SKM-1 treated with dmso at 0.1 percent for 144 hours (cell line): ENCODE measurements around the gene NOXA1.

Experiments used
- DNase-seq: peaks from one replicate; lab custom pipeline; 2025; ENCODE audit not compliant: unreplicated experiment; lab: John Stamatoyannopoulos, UW

The NOXA1 gene

DNA sequence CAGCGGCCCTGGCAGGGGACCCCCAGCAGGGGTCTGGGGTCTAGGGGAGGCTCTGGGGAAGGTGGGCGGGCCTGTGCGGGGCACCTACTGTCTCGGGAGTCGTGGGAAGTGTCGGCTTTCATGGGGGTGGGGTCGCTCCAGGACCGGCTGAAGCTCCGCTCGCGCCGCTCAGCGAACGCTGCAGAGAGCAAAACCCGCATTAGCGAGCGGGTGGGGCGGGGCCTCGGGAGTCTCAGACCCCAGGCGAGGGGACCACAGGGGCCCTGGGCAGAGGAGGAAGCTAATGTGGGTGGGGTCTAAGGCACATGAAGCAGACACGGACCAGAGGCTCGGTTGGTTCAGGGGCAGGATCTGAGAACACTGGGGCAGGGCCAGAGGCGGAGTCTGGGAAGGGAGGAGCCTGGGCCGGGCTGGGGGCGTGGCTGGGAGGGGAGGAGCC lies 30.5 kb downstream of the NOXA1 start:
- peak; percentile 47 for DNase-seq

DNA sequence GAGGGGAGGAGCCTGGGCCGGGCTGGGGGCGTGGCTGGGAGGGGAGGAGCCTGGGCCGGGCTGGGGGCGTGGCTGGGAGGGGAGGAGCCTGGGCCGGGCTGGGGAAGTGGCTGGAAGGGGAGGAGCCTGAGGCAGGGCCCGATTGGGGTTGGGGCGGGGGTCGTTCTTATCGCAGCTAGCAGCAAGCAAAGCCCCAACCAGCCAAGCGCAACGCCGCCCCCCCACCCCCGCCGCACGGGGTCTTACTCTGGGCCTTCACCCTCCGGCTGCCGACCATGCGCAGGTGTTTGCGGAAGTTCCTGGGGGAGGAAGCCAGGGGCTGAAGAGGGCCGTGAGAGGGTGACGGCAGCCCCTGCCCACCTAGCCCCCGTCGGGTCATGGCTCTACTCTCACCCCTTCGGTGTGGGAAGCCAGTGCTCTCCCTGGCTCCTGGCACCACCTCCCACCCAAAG lies 31.0 kb downstream of the NOXA1 start:
- DNase-seq, result no peak

DNA sequence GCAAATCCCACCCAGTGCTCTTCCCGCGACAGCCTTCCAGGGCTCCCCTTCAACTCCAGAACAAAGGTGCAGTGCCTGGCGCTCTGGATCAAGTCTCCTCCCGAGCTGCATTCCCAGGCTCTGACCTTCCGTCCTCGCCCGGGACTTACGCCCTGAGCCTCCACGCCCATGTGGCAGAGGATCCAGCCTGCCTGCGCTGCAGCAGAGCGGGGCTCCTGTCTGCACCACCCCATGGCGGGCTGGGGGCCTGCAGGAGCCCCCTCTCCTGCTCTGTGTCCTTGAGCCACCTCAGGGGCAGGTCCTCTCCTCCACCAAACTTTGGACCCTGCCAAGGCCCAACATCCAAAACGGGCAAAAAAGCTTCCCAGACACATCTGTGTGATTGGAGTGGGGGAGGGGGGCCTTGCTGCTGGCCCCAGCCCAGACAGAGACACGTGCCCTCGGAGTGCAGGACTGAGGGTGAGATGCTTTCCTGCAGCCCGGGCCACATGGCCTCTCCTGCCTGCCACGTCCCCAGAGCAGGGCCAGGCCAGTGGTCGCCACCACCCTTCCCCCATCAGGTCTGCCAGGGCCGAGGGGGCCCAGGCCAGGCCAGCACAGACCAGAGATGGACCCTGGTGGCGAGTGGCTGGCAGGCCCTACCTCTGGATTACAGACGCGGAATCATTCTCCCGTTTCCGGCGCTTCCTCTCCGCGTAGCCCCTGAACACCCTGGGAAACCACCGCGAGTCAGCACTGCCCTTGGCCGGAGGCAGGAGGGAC lies 31.6 kb downstream of the NOXA1 start:
- no peak for DNase-seq

DNA sequence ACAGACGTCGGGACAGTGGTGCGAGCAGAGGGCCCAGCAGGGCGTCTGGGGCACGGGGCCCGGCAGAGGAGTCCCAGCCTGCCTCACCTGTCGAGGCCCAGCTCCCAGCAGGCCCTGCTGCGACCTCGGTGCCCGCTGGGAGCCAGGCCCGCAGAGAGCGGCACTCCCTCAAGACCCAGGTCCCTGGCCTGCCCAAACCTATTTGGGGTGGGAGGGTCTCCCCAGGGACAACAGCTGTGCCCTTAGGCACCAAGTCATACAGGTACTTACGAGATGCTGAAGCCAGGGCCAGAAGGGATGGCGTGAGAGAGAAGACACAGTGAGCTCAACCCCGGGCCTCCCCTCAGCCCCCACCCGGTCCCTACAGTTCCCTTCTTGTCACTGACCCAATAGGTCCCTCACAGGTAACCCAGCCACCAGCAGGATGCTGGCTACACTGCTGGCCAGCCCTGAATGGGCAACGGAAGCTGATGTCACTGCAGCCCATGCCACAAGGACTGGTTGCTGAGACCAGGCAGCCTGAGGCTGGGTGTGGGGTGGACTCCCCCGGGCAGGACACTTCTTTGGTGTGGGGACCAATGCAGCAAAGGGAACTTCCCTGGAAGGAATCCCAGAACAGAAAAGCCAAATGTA lies 32.3 kb downstream of the NOXA1 start:
- no peak for DNase-seq

DNA sequence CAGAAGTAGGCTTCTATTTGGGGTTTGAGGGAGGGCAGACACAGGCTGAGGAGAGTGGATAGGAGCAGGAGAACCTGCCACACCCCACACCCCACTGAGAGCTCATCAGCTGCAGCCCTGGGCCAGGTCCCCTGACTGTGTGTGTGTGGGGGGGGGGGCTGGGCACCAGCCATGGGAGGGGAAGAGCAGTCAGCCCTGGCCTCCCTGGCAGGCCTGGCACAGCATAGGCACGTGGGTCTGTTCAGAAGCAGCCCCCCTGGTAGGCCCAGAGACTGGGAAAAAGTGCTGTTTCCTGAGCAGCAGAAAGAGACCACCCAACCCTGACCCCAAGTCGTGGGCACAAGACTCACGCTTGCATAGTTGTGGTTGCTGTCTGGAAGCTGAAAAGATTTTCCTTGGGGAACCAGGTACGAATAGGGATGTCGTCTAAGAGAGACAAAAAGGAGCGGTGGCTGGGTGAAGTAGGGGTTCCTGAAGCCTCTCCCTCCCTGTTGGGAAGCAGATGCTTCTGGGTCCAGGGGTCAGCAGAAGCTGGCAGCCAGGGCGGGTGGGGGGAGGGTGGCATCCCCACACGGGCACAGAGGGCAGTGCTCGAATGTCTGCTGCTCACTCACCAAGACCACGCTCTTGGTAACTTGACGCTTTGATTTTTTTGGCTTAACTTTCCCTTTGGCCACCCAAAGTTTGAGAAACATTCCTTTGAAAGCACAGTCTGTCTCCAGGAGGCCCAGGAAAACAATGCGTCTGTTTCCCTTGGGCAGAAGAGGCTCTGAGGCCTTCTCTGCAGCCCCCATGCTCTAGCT lies 33.1 kb downstream of the NOXA1 start:
- no peak for DNase-seq

DNA sequence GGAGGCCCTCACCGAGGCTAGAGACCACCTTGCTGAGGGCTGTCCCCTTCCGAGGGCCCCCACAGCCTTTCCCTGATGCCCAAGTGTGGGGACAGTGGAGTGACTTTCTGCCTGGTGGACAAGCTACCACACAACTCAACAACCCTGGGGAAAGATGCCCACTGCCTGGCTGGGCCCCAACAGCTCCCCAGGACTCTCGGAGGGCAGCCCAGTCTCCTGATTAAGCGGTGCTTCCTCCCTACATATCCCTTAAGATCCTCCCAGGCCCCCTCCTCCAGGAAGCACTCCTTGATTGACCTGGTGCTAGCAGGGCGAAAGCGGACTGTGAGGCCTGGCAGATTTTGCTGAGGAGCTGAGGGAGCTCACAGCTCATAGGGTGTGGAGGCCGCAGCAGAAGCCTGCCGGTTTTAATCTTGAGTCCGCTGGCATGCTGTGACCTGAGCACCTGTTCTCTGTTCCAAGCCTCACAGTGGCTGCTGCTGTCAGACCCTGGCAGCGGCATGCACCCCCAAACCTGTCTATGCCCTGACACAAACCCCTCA lies 33.7 kb downstream of the NOXA1 start:
- no peak for DNase-seq

DNA sequence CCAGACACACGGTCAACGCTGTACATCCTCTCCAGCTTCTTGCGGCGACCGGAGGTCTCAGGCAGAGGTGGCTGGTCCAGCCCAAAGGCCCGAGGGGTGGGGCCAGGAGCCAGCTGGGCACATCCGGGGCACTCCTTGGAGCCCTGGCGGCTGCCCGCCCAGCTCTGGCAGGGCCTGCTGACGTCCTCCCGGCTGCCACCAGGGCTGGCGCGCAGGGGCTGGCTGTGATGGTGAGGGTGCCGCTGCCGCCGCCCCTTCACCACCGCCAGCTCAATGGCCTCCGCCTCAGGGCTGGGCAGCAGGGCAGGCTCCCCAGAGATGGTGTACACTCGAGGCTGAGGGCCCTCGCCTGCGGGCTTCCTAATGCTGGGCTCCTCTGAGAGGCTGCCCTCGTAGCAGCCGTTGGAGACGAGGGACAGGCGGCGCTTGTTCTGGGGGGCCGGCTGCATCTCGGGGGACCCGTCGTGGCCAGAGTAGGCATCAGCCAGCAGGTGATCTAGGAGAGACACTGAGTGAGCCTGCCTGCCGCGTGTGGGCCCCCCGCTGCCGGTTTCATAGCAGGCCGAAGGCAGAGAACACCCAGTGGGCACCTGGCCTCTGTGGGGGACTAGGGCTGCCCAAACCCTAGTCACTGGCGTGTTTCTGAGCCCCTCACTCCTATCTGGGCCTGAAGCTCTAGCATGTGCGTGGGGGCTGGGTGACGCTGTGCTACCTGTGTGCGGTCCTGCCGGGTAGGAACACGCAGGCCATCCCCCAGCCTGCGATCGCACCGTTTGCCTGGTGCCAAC lies 34.4 kb downstream of the NOXA1 start:
- no peak for DNase-seq

DNA sequence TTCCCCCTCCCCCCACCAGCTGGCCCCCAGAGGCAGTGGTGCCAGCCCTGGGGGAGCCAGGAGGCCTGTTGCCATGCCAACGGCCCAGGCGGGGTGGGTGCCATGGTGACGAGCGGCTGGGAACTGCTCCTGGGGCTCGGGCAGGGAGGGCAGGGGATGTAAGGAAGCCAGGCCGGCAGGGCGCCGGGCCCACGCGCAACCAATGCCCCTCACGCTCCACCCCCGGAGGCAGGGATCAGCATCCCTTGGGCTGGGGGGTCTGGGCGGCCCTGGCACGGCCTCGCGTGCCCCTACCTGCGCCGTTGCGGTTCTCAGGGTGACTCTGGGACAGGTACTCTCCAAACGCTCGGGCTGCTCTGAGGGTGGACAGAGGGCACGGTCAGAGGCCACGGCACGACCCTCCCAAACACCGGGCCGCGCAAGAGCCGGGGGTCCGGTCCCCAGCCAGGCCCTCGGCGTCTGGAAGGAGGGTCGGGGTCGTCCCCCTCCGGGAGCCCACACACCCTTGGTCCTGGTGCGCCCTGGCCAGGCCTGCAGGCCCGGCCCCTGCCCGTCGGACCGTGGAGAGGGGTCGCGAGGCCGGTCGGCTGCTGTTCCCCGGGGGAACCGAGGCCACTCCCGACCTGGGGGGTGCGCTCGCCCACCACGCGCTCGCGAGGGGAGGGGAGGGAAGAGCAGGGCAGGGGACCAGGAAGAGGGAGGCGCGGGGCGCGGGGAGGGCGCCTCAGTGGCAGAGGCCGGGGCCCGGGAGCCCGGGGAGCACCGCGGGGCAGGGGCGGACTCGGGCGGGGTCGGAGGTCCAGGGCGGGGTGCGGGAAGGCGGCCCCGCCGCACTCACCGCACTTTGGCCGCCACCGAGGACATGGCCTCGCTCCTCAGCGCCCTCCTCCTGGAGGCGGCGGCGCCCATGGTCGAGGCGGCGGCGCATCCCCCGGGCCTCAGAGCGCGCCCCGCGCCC lies 35.3 kb downstream of the NOXA1 start:
- no peak for DNase-seq

DNA sequence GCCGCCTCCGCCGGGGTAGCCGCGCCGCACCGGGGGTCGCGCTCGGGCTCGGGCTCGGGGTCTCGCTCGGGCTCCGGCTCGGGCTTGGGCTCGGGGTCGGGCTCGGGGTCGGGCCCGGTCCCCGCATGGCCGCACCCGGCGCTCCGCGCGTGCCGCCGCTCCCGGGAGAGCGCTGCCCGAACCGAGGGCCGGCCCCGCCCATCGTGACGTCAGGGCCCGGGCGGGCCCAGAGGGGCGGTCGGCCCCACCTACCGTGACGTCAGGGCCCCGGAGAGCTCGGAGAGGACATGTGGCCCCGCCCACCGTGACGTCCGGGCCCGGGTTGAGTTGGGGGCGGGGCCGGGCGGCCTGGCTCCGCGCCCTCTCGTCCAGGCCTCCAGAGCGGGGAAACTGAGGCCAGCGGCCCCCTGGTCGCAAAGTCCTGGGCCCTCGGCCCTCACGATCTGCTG lies 36.0 kb downstream of the NOXA1 start, which contains the start of gene NSMF:
TSS of gene NSMF (minus strand) at position 183 of the 449 bp plus-strand sequence. CDS start 232 bp downstream, outside the sequence.
- peak; percentile 87 for DNase-seq

DNA sequence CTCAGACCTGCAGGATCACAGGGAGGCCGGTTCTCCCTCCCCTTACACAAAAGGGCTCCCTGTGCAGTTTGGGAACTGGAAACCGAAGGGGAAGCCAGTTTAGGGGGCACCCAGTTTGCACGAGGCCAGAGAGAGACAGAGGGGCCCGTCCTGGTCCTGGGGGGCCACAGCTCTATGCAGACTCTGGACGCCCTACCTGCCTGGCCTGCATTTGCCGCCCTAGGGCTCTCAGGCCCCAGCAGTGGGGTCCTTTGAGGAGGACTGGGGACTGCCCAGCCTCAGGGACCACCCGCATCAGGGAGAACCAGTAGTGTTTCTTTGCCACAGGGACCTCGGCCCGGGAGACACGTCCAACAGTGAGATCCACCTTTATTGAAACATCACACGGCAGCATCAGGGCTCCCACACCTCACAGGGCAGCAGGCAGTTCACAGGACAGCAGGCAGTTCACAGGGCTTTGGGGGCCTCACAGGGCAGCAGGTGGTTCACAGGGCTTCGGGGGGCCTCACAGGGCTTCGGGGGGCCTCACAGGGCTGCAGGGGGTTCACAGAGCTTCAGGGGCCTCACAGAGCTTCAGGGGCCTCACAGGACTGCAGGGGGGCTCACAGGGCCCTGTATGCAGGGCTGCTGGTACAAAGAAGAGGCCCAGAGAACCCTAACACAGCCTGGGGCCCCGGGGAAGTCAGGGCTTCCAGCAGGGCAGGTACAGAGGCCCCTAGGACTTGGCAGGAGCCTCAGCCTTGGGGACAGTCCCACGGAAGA lies 36.6 kb downstream of the NOXA1 start:
- no peak for DNase-seq

DNA sequence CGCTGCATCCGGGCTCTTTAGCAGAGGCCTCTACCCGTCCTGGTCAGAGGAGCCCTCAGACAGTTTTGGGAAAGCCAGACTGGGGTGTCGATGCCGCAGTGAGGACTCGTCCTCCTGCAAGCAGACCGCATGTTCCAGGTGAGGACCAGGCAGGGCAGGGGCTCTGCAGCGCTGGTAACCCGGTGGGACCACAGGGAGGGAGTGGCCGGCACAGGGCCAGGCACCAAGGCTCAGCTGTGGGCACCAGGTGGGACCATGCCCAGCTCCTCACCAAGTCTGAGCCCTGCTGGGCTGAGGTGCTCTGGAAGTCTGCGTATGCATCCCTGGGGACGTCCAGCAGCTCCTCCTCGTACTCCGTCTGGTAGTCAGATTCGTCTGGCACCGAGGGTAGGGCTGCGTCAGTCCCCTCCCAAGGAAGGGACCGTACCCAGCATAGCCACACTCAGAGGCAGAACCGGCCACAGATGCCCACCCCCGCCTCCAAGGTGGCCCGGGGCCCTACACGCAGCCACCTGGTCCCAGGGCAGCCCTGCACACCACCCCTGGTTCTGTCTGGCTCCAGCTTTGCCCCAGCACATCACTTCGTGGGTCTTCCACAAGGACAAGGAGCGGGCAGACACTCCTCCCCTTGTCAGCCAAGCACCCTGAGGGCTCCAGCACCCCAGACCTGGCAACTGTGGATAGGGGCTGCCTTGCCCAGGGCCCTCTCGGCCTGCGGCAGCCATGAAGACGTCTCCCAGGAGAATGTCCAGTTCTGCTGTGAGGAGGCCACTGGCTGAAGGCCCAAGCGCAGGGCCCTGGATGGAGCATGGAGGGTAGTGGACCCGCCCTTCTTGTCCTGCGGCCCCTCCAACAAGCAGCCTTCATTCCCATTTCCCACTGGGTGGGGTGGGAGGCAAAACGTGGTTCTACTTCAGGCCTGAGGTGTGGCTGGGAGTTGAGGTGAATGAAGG lies 37.4 kb downstream of the NOXA1 start:
- no peak for DNase-seq

DNA sequence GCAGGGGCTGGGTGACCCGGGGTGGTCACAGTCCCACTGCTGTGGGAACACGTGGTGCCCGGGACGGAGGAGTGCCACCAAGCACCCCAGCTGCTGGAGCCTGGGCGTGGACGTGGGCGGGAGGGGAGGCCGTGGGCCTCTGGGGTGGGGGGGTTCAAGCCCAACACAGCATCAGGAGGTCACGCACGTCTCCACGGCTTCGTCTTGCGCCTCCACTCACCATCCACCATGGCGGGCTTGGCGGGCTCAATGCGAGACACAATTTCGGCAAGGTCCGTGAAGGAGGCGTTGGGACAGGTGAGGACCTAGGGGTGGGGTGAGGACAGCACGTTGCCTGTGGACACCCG lies 38.1 kb downstream of the NOXA1 start:
- no peak for DNase-seq

DNA sequence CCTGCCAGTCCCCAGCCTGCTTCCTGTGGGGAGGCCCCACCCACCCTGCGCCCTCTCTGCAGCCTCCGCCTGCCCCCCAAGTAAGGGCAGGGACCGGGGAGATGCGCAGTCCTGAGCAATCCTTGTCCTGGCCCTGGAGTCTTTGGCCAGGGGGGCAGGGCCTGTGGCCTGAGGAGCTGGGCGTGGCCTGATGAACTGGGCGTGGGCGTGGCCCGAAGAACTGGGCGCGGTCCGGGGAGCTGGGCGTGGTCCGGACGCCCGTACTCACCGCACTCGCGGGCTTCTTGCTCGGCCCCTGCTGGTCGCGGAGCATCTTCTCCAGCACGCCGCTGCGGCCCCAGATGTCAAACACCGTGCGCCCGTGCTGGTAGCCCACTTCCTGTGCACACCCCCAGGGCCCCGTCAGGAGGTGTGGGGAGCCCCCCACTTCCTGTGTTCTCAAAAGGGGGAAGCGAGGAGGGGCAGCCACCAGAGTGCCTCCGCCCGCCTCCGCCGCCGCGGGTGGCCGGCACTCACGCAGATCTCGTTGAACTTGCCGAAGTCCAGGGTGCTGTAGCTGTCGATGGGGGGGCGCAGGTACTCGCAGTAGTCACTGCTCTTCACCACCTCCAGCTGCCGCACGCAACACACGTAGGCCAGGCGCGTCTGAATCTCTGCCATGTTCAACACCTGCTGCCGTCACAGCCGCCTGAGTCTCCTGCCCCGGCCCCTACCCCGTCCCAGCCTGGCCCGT lies 38.6 kb downstream of the NOXA1 start:
- no peak for DNase-seq

DNA sequence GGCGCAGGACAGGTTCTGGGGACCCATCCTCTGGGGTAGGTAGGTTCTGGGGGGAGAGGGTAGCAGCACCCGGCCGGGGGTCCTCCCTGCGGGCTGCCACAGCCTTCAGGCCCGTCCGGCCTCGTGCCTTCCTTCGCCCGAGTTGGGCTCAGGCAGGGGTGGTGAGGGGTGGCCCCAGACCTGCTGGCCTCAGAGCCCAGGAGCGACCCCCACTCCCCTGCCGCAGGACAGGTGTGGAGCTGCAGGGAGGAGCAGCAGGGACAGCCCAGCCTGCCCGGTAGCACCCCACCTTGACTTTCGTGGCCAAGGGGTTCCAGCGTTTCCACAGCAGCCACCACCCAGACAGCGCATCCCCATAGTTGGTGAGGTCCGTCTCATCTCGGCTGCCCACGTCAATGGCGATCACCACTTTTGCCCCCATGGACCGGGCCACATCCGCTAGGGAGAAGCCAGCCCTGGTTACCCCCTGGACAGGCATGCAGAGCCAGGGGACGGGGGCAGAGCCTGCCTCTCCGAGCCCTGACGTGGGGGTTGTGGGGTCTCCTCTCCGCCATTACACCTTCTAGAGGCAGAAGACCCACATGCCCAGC lies 39.3 kb downstream of the NOXA1 start:
- DNase-seq, result no peak

DNA sequence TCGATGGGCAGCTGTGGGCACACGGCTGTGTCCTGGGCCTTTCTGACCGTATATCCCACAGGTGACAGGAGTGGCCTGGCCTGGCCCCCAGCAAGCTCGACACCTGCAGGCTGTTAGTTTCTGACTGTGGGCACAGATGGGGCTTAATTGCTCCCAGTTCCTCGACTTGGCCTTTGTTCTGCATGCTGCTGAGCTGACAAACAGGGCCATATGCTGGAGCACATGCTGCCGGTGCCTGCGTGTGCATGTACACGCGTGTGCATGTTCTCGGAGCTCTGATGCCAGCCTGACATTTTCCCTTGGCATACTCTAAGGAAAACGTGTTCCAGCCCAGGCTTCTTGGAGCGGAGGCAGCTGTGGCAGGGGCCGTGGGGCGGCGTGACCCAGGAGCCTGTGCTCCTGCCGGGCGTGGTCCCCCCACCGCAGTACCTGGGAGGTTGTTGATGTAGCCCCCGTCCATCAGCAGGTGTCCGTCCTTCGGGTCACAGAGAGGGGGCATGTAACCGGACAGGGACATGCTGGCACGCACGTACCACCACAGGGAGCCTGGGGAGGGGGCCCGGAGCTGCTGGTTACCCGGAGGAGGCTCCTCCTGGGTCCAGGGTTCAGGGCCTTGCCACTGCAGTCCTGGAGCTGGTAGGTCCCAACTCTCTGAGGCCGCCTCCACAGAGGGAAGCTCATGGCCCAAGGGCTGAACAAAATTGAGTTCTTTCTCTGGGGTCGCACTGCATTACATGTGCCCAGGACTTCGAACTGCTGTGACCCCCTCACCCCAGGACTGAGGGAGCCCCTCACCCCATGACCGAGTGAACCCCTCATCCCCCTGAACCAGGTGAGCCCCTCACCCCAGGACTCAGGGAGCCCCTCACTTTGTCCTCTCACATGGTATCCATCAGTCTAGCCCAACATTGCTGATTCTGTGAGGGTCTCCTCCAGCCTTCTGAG lies 40.1 kb downstream of the NOXA1 start:
- no peak for DNase-seq

DNA sequence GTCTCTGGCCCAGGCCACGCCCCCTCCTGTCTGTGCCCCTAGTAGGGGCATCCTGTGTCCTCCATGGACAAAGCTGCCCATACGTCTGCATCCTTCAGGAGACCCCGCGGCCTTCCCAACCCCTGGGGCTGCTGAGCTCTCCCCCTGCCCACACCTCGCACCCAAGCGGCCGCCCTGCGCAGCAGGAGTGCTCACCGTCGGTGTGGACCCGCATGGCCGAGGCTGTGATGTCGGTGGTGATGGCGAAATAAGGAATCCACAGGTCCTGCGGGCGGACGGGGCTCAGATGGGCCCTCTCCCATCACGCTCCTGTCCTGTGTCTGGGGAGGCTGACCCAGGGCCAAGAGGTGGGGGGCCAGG lies 40.7 kb downstream of the NOXA1 start:
- DNase-seq, result no peak
